Stimulated activated CD8-positive, alpha-beta memory T cell treated with anti-CD3 and anti-CD28 coated beads, Interleukin-4, amount 100 ng/mL, for 48 hours (primary cell): ENCODE results near the gene ASCC2.
A peak's percentile ranks its signal among the peaks of the same experiment; 100 is the strongest.
"Not testable (repeated sequence)": the region's sequence is repeated elsewhere in the genome, so short reads cannot be mapped to it uniquely, and the experiment has no call there.

Source experiments
- DNase-seq: peaks from one replicate; pipeline ENCODE4 v3.0.0-alpha.2; 2020

Gene ASCC2

GRCh38 chr22:29854432-29854831 is 16.4 kb upstream of the ASCC2 start:
- no peak for DNase-seq

GRCh38 chr22:29848111-29848510 is 10.0 kb upstream of the ASCC2 start:
- no peak for DNase-seq

GRCh38 chr22:29846290-29846689 is 8.2 kb upstream of the ASCC2 start:
- DNase-seq = no peak

- no peak for DNase-seq
Measured at GRCh38 chr22:29842740-29843139, 4.7 kb upstream of the ASCC2 start.

GRCh38 chr22:29842172-29842571 is 4.1 kb upstream of the ASCC2 start:
- no peak for DNase-seq

- DNase-seq = no peak
Measured at GRCh38 chr22:29840498-29840897, 2.4 kb upstream of the ASCC2 start.

GRCh38 chr22:29839039-29839438 is 965 bp upstream of the ASCC2 start:
- DNase-seq = no peak

GRCh38 chr22:29838599-29838956 is 504 bp upstream of the ASCC2 start:
- no peak for DNase-seq

GRCh38 chr22:29836791-29837370 is 1.2 kb downstream of the ASCC2 start:
- DNase-seq = not testable (repeated sequence)

GRCh38 chr22:29834046-29834445 is 4.0 kb downstream of the ASCC2 start:
- DNase-seq = no peak

- no peak for DNase-seq
Measured at GRCh38 chr22:29833392-29833965, 4.6 kb downstream of the ASCC2 start.

- no peak for DNase-seq
Measured at GRCh38 chr22:29831958-29832357, 6.1 kb downstream of the ASCC2 start.

GRCh38 chr22:29831186-29831921 is 6.7 kb downstream of the ASCC2 start:
- DNase-seq = no peak

- no peak for DNase-seq
Measured at GRCh38 chr22:29830585-29830984, 7.5 kb downstream of the ASCC2 start.

- not testable (repeated sequence) for DNase-seq
Measured at GRCh38 chr22:29827726-29828125, 10.3 kb downstream of the ASCC2 start.

GRCh38 chr22:29827091-29827490 is 11.0 kb downstream of the ASCC2 start:
- DNase-seq = no peak

- DNase-seq = no peak
Measured at GRCh38 chr22:29825578-29825977, 12.5 kb downstream of the ASCC2 start.

- DNase-seq = no peak
Measured at GRCh38 chr22:29824677-29825076, 13.4 kb downstream of the ASCC2 start.

- peak; percentile 68 for DNase-seq
Measured at GRCh38 chr22:29821291-29822016, 16.6 kb downstream of the ASCC2 start.

- no peak for DNase-seq
Measured at GRCh38 chr22:29820961-29821290, 17.1 kb downstream of the ASCC2 start.

- DNase-seq = no peak
Measured at GRCh38 chr22:29819501-29819900, 18.6 kb downstream of the ASCC2 start.

- DNase-seq = no peak
Measured at GRCh38 chr22:29817724-29818123, 20.4 kb downstream of the ASCC2 start.

GRCh38 chr22:29816980-29817379 is 21.1 kb downstream of the ASCC2 start:
- no peak for DNase-seq

GRCh38 chr22:29816539-29816938 is 21.5 kb downstream of the ASCC2 start:
- DNase-seq = no peak
